ENCODE data around the gene DPM3. TPM values are rescaled to one million over a fixed set of nuclear protein-coding genes. Genes with fewer than 3 reads are reported as not detected.

Gene DPM3
- total and polyA plus RNA-seq, 2 of the 13 experiments (the other 11 are each of a cell fraction or from before 2014, with no cell fraction given), result 23.2 to 53.4 TPM

DNA sequence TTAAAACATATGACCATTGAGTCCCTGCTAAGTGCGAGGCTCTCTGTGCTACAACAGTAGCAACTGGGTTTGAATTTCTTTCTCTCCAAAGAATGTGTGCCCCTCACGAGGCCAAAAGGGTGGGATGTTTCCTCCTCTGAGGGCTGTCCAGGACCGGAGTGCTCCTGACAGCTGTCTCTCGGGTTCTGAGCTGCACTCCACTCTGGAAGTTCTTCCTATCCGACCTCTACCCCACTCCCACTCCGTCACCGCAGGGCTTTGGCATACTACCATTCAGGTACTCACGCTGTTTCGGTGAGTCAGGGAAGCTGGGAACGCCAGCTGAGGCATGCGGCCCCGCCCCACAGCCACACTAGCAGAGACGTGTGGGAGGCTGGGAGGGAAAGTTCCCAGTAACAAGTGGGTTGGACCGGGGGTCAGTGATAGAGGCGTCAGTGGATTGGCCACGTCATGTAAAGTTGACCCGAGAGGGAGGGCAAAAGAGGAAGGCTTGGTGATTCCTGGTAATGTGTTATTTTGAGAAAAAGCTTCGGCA is 5.4 kb downstream of the DPM3 start (continued):
- TF ChIP-seq SMC3 (IDR thresholded peaks at IDR 0.05; ENCODE audit: low read length) (no peak), MLLT10 (CRISPR knock-in tag; IDR thresholded peaks at IDR 0.05) (no peak), ZBTB21 (CRISPR knock-in tag; IDR thresholded peaks at IDR 0.05) (0 out of 2 replicates have a peak, but pooled peaks have one; percentile 17), TCF7 (IDR thresholded peaks at IDR 0.05; ENCODE audit: low read depth) (no peak), ZNF546 (CRISPR knock-in tag; conservative IDR thresholded peaks at IDR 0.05) (no peak), RXRA (CRISPR knock-in tag; IDR thresholded peaks at IDR 0.05) (peak; percentile 72), ZSCAN12 (CRISPR knock-in tag; IDR thresholded peaks at IDR 0.05) (peak; percentile 32; the same call in 1 of the 2 replicates), ZNF773 (CRISPR knock-in tag; IDR thresholded peaks at IDR 0.05; ENCODE audit: borderline replicate concordance) (no peak; the same call in 1 of the 2 replicates), ZNF414 (CRISPR knock-in tag; IDR thresholded peaks at IDR 0.05) (no peak), MTA1 (CRISPR knock-in tag; IDR thresholded peaks at IDR 0.05; ENCODE audit: borderline replicate concordance) (no peak), ZHX1 (CRISPR knock-in tag; IDR thresholded peaks at IDR 0.05; ENCODE audit: low read depth) (no peak), ZNF441 (CRISPR knock-in tag; IDR thresholded peaks at IDR 0.05; ENCODE audit: borderline replicate concordance) (0 out of 2 replicates have a peak, but pooled peaks have one; percentile 44), TEAD2 (CRISPR knock-in tag; IDR thresholded peaks at IDR 0.05) (no peak)
- TF ChIP-seq, protein P1, sequence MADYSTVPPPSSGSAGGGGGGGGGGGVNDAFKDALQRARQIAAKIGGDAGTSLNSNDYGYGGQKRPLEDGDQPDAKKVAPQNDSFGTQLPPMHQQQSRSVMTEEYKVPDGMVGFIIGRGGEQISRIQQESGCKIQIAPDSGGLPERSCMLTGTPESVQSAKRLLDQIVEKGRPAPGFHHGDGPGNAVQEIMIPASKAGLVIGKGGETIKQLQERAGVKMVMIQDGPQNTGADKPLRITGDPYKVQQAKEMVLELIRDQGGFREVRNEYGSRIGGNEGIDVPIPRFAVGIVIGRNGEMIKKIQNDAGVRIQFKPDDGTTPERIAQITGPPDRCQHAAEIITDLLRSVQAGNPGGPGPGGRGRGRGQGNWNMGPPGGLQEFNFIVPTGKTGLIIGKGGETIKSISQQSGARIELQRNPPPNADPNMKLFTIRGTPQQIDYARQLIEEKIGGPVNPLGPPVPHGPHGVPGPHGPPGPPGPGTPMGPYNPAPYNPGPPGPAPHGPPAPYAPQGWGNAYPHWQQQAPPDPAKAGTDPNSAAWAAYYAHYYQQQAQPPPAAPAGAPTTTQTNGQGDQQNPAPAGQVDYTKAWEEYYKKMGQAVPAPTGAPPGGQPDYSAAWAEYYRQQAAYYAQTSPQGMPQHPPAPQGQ (CRISPR knock-in tag; IDR thresholded peaks at IDR 0.05; ENCODE audit: borderline replicate concordance), result no peak; the same call in 1 of the 2 replicates
- TF ChIP-seq, protein P2, sequence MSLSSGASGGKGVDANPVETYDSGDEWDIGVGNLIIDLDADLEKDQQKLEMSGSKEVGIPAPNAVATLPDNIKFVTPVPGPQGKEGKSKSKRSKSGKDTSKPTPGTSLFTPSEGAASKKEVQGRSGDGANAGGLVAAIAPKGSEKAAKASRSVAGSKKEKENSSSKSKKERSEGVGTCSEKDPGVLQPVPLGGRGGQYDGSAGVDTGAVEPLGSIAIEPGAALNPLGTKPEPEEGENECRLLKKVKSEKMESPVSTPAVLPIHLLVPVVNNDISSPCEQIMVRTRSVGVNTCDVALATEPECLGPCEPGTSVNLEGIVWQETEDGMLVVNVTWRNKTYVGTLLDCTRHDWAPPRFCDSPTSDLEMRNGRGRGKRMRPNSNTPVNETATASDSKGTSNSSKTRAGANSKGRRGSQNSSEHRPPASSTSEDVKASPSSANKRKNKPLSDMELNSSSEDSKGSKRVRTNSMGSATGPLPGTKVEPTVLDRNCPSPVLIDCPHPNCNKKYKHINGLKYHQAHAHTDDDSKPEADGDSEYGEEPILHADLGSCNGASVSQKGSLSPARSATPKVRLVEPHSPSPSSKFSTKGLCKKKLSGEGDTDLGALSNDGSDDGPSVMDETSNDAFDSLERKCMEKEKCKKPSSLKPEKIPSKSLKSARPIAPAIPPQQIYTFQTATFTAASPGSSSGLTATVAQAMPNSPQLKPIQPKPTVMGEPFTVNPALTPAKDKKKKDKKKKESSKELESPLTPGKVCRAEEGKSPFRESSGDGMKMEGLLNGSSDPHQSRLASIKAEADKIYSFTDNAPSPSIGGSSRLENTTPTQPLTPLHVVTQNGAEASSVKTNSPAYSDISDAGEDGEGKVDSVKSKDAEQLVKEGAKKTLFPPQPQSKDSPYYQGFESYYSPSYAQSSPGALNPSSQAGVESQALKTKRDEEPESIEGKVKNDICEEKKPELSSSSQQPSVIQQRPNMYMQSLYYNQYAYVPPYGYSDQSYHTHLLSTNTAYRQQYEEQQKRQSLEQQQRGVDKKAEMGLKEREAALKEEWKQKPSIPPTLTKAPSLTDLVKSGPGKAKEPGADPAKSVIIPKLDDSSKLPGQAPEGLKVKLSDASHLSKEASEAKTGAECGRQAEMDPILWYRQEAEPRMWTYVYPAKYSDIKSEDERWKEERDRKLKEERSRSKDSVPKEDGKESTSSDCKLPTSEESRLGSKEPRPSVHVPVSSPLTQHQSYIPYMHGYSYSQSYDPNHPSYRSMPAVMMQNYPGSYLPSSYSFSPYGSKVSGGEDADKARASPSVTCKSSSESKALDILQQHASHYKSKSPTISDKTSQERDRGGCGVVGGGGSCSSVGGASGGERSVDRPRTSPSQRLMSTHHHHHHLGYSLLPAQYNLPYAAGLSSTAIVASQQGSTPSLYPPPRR (CRISPR knock-in tag; IDR thresholded peaks at IDR 0.05; ENCODE audit: borderline replicate concordance), result peak; percentile 58
- TF ChIP-seq, protein P3, sequence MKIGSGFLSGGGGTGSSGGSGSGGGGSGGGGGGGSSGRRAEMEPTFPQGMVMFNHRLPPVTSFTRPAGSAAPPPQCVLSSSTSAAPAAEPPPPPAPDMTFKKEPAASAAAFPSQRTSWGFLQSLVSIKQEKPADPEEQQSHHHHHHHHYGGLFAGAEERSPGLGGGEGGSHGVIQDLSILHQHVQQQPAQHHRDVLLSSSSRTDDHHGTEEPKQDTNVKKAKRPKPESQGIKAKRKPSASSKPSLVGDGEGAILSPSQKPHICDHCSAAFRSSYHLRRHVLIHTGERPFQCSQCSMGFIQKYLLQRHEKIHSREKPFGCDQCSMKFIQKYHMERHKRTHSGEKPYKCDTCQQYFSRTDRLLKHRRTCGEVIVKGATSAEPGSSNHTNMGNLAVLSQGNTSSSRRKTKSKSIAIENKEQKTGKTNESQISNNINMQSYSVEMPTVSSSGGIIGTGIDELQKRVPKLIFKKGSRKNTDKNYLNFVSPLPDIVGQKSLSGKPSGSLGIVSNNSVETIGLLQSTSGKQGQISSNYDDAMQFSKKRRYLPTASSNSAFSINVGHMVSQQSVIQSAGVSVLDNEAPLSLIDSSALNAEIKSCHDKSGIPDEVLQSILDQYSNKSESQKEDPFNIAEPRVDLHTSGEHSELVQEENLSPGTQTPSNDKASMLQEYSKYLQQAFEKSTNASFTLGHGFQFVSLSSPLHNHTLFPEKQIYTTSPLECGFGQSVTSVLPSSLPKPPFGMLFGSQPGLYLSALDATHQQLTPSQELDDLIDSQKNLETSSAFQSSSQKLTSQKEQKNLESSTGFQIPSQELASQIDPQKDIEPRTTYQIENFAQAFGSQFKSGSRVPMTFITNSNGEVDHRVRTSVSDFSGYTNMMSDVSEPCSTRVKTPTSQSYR (CRISPR knock-in tag; IDR thresholded peaks at IDR 0.05; ENCODE audit: borderline replicate concordance), result peak; percentile 31; the same call in 1 of the 2 replicates
